ENCODE results near the gene ZNF675.
A peak's percentile ranks its signal among the peaks of the same experiment; 100 is the strongest.
"Not testable (repeated sequence)": the region's sequence is repeated elsewhere in the genome, so short reads cannot be mapped to it uniquely, and the experiment has no call there.

Gene ZNF675

DNA sequence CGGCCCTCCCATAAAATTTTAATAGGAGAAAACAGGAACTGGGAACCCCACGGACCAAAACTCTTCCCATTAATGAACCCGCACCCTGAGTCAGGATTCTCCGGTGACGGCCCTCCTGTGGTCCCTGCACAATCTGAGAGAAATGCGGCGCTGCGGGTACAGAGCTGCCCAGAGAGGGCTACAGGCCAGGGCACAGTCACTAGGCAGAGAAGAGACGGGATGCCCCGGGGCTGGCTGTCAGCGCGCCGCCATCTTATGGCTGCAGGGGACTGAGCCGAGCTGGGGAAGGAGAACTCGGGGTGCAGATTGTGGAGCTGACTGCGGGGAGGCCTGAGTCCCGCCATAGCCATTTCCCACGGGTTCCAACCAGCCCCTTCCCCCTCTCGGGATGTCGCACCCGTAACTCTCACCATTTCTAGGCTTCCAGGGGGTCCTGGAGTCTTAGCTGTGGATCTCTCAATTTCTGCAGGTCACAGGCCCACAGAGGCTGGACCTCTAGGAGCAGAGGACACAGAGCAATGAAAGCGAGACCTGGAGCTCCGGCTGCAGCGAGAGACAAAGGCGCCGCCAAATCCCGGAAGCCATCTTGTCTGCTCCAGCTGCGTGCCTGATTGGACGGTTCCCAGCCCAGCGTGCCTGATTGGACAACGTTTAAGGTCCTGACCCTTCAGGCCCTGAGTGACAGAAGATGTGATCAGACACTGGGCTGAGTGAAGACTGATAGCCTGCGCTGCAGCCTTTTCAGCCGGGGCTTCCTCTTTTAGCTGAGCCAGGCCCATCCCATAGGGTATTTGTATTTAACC lies at the start of gene ZNF675:
TSS of gene ZNF675 (minus strand) at position 592 of the 803 bp plus-strand sequence. CDS start at position 413, 179 bp downstream.
- peak; percentile 62 to 75 for DNase-seq (ENCODE audit: low read depth in 2 of 2)

DNA sequence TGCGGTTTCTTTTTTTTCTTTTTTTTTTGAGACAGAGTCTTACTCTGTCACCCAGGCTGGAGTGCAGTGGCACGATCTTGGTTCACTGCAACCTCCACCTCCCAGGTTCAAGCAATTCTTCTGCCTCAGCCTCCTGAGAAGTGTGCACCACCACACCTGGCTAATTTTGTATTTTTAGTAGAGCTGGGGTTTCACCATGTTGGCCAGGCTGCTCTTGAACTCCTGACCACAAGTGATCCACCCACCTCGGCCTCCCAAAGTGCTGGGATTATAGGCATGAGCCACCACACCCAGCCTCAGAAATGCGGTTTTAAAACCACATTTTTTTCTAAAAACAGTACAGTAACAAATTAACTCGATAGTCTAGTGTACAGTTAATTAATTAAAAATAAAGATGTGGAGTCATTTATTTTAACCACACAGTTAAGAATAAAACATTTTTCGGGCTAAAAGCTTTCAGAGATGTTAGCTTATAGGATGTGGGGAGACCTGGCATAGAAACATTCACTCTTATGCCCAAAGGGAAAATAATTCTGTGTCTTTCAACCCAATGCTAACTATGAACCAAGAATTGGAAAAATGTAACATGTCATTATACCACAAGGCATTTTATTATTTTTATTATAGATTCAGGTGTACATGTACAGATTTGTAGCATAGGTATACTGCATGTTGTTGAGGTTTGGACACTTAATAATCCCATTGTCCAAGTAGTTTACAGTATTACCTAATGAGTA lies 43.9 kb upstream of the ZNF675 start:
- not testable (repeated sequence) for DNase-seq (ENCODE audit: low read depth in 2 of 2)

DNA sequence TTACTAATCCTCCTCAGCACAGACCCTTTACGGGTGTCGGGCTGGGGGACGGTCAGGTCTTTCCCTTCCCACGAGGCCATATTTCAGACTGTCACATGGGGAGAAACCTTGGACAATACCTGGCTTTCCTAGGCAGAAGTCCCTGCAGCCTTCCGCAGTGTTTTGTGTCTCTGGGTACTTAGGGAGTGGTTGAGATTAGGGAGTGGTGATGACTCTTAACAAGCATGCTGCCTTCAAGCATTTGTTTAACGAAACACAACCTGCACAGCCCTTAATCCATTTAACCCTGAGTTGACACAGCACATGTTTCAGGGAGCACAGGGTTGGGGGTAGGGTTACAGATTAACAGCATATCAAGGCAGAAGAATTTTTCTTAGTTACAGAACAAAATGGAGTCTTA lies 37.1 kb upstream of the ZNF675 start:
- not testable (repeated sequence) for DNase-seq (ENCODE audit: low read depth in 2 of 2)

DNA sequence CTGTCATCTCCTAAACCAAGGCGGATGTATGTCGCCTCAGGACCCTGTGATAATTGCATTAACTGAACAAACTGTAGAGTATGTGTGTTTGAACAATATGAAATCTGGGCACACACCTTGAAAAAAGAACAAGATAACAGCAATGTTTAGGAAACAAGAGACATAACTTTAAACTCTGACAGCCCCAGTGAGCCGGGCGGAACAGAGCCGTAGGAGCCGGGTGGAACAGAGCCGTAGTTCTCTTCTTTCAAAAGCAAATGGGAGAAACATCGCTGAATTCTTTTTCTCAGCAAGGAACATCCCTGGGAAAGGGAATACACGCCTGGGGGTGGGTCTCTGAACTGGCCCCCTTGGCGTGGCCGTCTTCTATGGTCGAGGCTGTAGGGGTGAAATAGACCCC lies 31.8 kb upstream of the ZNF675 start:
- DNase-seq (ENCODE audit: low read depth in 2 of 2): no peak

DNA sequence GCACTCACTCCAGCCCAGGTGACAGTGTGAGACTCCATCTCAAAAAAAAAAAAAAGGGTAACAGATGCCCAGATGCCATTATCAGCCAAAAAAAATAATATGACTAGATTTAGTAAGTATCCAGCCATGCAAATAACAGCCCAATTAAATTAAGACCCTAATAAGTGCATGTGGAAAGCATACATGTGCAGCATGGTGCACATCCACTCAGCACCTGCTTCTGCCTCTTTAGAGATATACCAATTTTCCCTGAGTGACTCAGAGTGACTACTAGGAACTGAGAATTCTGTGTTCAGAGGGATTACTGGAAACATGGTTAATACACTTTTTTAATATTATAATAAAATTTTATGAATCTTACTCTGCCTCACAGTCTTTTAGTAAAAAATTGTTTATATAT lies 29.8 kb upstream of the ZNF675 start:
- DNase-seq (ENCODE audit: low read depth in 2 of 2): no peak

DNA sequence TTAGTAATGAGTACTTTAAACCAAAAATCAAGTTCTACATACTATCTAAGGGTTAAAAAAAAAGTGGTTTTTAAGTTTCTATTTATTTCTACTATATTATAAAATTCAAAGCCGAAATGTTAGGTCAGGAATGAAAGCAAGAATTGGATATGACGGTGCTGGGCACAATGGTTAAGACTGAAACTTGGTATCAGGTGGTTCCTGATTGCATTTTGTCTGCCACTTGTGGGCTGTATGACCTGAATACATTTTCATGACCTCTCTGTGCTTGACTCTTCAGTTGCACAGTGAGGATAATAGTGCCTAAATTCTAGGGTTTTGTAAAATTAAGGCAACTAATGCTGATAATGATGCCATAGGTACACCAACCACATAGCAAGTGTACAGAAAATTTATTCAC lies 22.3 kb upstream of the ZNF675 start:
- DNase-seq (ENCODE audit: low read depth in 2 of 2): no peak

DNA sequence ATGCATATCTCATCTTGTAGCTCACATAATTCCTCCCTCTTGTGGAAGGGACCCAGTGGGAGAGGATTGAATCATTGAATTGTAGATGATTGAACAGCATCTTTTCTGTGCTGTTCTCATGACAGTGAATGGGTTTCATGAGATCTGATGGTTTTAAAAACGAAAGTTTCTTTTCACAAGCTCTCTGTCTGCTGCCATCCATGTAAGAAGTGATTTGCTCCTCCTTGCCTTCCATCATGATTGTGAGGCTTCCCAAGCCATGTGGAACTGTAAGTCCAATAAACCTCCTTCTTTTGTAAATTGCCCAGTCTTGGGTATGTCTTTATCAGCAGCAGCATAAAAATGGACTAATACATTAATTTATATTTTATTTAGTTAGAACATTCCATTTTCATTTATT lies 19.6 kb upstream of the ZNF675 start:
- no peak for DNase-seq (ENCODE audit: low read depth in 2 of 2)

DNA sequence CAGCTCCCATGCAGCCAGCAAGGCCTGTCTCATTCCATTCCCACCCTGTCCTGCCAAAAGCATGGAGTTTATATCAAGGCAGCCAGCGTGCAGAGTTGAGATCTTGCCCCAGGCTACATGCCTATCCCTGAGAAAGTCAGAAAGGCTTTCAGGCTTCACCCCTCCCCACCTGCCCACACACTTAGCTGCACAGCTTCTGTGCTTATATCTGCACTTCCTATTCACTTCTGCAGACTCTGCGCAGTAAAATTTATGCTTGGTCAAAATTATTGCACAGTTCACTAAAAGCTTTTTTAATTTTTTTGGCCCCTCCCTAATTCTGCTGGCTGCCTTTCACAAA lies 12.5 kb upstream of the ZNF675 start:
- no peak for DNase-seq (ENCODE audit: low read depth in 2 of 2)

DNA sequence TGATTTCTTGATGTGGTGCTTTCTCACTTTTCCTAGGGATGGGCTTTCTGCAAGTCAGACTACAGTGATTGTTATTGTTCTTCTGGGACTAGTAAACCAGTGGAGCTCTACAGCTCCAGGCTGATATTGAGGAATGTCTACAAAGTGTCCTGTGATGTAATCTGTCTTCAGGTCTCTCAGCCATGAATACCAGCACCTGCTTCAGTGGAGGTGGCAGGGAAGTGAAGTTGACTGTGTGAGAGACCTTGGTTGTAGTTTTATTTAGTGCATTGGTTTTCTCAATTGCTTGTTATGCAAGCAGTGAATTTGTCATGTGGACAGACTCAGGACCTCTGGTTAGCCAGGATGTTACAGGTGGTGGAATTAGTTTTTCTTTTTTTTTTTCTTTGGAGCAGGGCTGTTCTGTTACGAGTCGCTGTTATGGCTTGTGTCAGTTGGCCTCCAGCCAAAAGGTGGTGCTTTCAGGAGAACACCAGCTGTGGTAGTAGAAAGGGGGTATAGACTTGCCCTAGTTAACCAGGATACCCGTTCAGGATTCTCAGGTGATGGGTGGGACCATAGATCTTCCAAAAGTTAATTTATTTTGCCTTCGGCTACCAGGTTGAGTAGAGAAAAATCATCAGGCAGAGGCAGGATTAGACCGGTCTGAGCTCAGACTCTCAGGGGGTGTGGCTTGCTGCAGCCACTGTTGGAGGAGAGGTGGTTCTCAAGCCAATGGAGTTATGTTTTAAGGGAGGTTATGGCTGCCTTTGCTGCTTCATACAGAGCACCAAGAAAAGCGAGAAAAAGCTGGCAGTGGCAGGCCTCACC lies 11.9 kb upstream of the ZNF675 start:
- DNase-seq (ENCODE audit: low read depth in 2 of 2): no peak

DNA sequence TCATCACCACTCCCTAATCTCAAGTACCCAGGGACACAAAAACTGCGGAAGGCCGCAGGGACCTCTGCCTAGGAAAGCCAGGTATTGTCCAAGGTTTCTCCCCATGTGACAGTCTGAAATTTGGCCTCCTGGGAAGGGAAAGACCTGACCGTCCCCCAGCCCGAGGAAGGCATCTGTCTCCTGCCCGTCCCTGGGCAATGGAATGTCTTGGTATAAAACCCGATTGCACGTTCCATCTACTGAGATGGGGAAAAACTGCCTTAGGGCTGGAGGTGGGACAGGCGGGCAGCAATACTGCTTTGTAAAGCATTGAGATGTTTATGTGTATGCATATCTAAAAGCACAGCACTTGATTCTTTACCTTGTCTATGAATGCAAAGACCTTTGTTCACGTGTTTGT lies 5.9 kb upstream of the ZNF675 start:
- DNase-seq (ENCODE audit: low read depth in 2 of 2): not testable (repeated sequence)

DNA sequence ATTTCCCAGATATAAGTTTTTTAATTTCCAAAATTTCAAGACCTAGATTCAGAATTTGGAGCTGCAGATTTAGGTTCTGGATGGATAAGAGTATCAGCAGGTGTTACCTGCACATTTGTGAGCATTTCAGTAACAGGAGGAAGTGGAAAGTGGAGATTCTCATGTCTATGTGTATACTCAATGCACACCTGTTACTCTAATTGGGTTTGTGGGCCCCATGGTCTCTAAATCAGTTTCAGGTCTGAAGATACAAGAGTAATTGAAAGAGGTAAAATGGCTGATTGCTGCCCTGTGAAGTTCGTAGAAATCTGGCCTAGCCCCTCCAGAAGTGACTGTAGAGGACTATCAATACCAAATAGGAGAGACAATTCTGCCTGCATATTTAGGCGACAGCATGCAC lies 13.9 kb downstream of the ZNF675 start:
- no peak for DNase-seq (ENCODE audit: low read depth in 2 of 2)

DNA sequence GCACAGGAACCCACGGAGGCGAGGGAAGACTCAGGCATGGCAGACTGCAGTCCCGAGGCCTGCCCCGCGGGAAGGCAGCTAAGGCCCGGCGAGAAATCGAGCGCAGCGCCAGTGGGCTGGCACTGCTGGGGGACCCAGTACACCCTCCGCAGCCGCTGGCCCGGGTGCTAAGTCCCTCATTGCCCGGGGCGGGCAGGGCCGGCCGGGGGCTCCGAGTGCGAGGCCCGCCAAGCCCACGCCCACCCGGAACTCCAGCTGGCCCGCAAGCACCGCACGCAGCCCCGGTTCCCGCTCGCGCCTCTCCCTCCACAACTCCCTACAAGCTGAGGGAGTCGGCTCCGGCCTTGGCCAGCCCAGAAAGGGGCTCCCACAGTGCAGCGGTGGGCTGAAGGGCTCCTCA lies 18.4 kb downstream of the ZNF675 start:
- not testable (repeated sequence) for DNase-seq (ENCODE audit: low read depth in 2 of 2)

DNA sequence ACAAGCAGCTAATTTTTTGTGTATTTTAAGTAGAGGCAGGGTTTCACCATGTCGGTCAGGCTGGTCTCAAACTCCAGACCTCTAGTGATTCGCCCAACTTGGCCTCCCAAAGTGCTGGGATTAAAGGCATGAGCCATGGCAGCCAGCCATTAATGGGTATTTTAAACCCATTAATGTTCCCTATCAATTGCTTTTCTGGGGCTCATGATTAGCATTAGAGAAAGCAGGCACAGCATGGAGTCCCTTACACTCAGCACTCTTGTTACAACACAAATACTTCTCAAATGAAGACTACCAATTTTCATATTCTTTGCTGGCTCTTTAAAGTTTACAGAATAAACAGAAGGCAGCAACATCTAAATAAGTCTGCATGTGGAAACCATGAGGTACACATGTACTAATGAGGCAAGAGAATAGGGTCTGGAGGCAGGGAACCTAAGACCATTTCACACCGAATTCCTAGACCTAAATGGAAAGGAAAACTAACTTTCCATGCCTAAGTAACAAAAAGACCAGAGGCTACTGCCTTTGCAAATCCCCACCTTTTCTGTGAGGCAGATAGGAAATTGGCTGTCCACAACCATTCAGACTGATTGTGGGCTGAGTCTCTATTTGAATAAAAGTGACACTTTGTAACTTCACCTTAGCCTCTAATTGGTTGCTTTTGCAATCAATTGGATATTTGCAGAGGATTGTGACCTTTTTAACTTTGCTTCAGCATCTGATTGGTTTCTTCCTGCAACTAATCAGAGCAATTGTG lies 21.2 kb downstream of the ZNF675 start:
- DNase-seq (ENCODE audit: low read depth in 2 of 2): no peak

DNA sequence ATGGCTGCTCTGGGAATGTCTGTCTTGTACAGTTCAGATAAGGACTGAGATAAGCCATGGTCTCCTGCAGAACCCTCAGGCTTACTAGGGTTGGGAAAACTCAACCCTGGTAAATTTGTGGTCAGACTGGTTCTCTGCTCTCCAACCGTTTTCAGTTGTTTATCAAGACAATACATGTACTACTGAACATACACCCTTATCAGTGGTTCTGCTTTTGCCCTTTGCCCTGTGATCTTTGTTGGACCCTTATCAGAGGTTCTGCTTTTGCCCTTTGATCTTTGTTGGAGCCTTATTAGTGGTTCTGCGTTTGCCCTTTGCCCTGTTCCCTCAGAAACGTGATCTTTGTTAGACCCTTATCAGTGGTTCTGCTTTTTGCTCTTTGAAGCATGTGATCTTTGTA lies 37.2 kb downstream of the ZNF675 start:
- DNase-seq (ENCODE audit: low read depth in 2 of 2): not testable (repeated sequence)

All from stimulated activated CD8-positive, alpha-beta memory T cell treated with anti-CD3 and anti-CD28 coated beads, Interleukin-15, amount 100 ng/mL, for 4 hours (primary cell).